ENCODE data around the gene RSPH6A.

RSPH6A gene

DNA sequence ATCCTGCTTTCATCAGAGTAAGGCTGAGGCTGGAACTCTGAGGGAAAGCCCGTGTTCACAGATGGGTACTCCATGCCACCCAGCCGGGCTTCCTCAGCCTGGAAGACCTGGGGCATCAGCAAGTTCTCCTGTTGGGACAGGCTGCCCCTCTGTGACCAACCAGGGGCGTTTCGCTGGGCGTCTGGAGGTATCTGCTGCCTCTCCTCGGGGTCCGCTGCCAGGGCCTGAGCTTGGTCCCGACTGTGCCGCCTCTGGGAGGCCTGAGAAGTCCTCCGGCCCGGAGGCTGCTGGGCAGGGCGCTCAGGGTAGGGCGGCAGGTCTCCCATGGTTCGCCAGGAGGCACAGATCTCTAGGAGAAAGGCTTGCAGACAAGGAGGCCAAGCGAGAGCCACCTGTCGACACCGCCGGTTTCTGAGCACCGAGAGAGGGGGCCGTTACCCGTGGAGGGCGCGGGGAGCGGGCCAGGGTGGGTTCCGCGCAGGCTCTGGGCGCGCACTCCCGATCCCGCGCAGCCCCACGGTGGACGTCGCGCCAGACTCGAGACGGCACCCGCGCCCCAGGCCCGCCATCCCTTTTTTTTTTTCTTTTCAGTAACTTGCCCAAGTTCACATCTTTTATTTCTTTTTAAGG lies at the start of gene RSPH6A:
Gene RSPH6A (minus strand): TSS at position 458 of the 630 bp plus-strand sequence. CDS start 132 bp downstream, at position 326.
- no peaks in the 10 kb centered on the region for H4K20me1 ChIP-seq (ENCODE audit: insufficient read depth, low read length, poor library complexity, severe bottlenecking)
- H3K36me3 ChIP-seq (ENCODE audit: insufficient read depth, low read length): peaks cover under 1% of the 10 kb centered on the region; the same call in 1 of the 2 replicates
- no peaks in the 10 kb centered on the region for H3K27me3 ChIP-seq (ENCODE audit: insufficient read depth, low read length, poor library complexity, severe bottlenecking)
- no peak for TF ChIP-seq EZH2phosphoT487 (IDR thresholded peaks at IDR 0.05; ENCODE audit: borderline replicate concordance)
- TF ChIP-seq, protein P1, sequence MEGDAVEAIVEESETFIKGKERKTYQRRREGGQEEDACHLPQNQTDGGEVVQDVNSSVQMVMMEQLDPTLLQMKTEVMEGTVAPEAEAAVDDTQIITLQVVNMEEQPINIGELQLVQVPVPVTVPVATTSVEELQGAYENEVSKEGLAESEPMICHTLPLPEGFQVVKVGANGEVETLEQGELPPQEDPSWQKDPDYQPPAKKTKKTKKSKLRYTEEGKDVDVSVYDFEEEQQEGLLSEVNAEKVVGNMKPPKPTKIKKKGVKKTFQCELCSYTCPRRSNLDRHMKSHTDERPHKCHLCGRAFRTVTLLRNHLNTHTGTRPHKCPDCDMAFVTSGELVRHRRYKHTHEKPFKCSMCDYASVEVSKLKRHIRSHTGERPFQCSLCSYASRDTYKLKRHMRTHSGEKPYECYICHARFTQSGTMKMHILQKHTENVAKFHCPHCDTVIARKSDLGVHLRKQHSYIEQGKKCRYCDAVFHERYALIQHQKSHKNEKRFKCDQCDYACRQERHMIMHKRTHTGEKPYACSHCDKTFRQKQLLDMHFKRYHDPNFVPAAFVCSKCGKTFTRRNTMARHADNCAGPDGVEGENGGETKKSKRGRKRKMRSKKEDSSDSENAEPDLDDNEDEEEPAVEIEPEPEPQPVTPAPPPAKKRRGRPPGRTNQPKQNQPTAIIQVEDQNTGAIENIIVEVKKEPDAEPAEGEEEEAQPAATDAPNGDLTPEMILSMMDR (conservative IDR thresholded peaks at IDR 0.05; ENCODE audit: low read length): no peak
- no peak within 1 kb of the TSS for H3K9ac ChIP-seq (ENCODE audit: low read depth, low read length, poor library complexity, severe bottlenecking)
- H3K9me2 ChIP-seq (replicated peaks; ENCODE audit: low read depth, low read length): no peaks in the 10 kb centered on the region
- H3K9me3 ChIP-seq (ENCODE audit: insufficient read depth, low read depth, low read length): no peaks in the 10 kb centered on the region
- H3F3A ChIP-seq (ENCODE audit: low read depth): no peaks in the 10 kb centered on the region
- H3K4me3 ChIP-seq (ENCODE audit: low read length, poor library complexity, severe bottlenecking): no peak within 1 kb of the TSS
- H3K4me2 ChIP-seq (ENCODE audit: low read depth, low read length, poor library complexity, severe bottlenecking): no peak within 1 kb of the TSS
- H2AFZ ChIP-seq (ENCODE audit: low read length): no peak within 1 kb of the TSS
- peaks cover 5% of the 10 kb centered on the region for H3K4me1 ChIP-seq (ENCODE audit: insufficient read depth, low read length, poor library complexity, severe bottlenecking)
- no peaks in the 10 kb centered on the region for H3K79me2 ChIP-seq (ENCODE audit: insufficient read depth, low read length)

DNA sequence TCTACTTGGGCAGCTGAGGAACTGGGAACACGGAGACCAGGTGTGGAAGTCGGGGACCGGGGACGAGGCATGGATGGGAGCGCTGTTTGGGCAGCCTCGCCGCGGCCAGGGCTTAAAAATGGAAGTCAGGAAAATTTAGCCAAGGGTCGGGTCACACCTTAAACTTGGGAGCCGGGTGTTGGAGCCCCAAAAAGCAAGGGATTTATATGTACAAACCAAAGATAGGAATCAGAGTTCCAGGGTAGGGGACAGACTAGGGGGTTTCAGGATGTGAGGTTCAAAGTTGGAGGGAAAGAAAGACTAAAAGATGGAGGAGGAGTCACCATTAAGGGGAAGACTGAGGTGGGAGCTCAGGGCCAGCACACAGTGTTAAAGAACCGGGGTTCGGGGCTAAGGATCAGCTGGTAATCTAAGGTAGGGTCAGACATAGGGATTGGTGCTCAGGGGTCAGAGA lies 49.5 kb upstream of the RSPH6A start:
- Histone ChIP-seq H3K27me3 (ENCODE audit: insufficient read depth, low read length, poor library complexity, severe bottlenecking) (no peaks in the 10 kb centered on the region), H4K20me1 (ENCODE audit: insufficient read depth, low read length, poor library complexity, severe bottlenecking) (peaks cover 13% of the 10 kb centered on the region), H3K4me1 (ENCODE audit: insufficient read depth, low read length, poor library complexity, severe bottlenecking) (peaks cover 9% of the 10 kb centered on the region), H3K4me2 (ENCODE audit: low read depth, low read length, poor library complexity, severe bottlenecking) (no peak overlapping the region), H3K36me3 (ENCODE audit: insufficient read depth, low read length) (peaks cover 1% of the 10 kb centered on the region; the same call in 1 of the 2 replicates), H3K9me2 (replicated peaks; ENCODE audit: low read depth, low read length) (no peaks in the 10 kb centered on the region), H3K9me3 (ENCODE audit: insufficient read depth, low read depth, low read length) (no peaks in the 10 kb centered on the region), H2AFZ (ENCODE audit: low read length) (no peak overlapping the region), H3K4me3 (ENCODE audit: low read length, poor library complexity, severe bottlenecking) (no peak overlapping the region), H3K79me2 (ENCODE audit: insufficient read depth, low read length) (peaks cover 29% of the 10 kb centered on the region), H3F3A (ENCODE audit: low read depth) (no peaks in the 10 kb centered on the region), H3K9ac (ENCODE audit: low read depth, low read length, poor library complexity, severe bottlenecking) (no peak overlapping the region)
- TF ChIP-seq EZH2phosphoT487 (IDR thresholded peaks at IDR 0.05; ENCODE audit: borderline replicate concordance): no peak
- TF ChIP-seq, protein P1 (conservative IDR thresholded peaks at IDR 0.05; ENCODE audit: low read length): no peak

DNA sequence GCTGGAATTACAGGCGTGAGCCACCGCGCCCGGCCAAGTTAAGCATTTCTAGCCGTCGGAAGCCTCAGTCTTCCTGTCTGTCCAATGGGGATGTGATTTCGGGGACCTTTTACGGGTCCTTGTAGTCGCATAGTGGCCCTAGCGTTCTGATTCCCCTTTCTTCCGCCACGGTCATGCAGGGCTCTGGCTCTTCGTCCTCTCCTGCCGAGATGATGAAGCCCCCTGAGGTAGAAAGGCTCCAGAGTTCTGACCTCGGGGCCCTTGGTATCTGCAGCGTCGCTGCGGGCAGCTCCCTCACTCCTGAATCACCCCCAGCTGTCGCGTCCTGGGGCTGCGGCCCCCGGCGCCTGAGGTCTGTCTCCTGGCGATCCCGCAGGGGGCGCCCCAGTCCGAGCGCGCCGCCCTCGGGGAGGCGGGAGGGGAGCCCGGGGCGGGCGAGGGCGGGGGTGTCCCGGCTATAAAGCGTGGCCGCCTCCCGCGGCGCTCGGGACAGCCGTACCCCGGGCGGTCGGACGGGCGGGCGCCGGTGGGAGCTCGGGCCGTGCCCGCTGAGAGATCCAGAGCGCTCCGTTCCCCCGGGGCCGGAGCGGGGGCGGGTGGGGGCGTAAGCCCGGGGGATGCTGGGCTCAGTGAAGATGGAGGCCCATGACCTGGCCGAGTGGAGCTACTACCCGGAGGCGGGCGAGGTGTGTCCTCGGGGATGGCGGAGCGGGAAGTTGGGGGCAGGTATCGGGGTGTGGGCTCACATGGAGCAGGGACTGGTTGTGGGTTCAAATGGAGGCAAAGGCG lies 48.9 kb upstream of the RSPH6A start, which contains the start of gene FOXA3:
Gene FOXA3 (plus strand): TSS at position 487 of the 789 bp plus-strand sequence. CDS start 131 bp downstream, at position 618.
- peak within 1 kb of the TSS; percentile 48 for H3K4me2 ChIP-seq (ENCODE audit: low read depth, low read length, poor library complexity, severe bottlenecking)
- H3K4me1 ChIP-seq (ENCODE audit: insufficient read depth, low read length, poor library complexity, severe bottlenecking): peaks cover 9% of the 10 kb centered on the region
- H3K36me3 ChIP-seq (ENCODE audit: insufficient read depth, low read length): peaks cover 4% of the 10 kb centered on the region; the same call in 1 of the 2 replicates
- H3K79me2 ChIP-seq (ENCODE audit: insufficient read depth, low read length): peaks cover 34% of the 10 kb centered on the region
- H3K27me3 ChIP-seq (ENCODE audit: insufficient read depth, low read length, poor library complexity, severe bottlenecking): no peaks in the 10 kb centered on the region
- no peaks in the 10 kb centered on the region for H3F3A ChIP-seq (ENCODE audit: low read depth)
- H2AFZ ChIP-seq (ENCODE audit: low read length): peak within 1 kb of the TSS; percentile 76
- H3K9ac ChIP-seq (ENCODE audit: low read depth, low read length, poor library complexity, severe bottlenecking): no peak within 1 kb of the TSS
- peak within 1 kb of the TSS; percentile 55 for H3K4me3 ChIP-seq (ENCODE audit: low read length, poor library complexity, severe bottlenecking)
- H3K9me3 ChIP-seq (ENCODE audit: insufficient read depth, low read depth, low read length): no peaks in the 10 kb centered on the region
- TF ChIP-seq, protein P1 (conservative IDR thresholded peaks at IDR 0.05; ENCODE audit: low read length): peak; percentile 23; the same call in 1 of the 2 replicates
- TF ChIP-seq EZH2phosphoT487 (IDR thresholded peaks at IDR 0.05; ENCODE audit: borderline replicate concordance): no peak
- H4K20me1 ChIP-seq (ENCODE audit: insufficient read depth, low read length, poor library complexity, severe bottlenecking): peaks cover 13% of the 10 kb centered on the region
- H3K9me2 ChIP-seq (replicated peaks; ENCODE audit: low read depth, low read length): no peaks in the 10 kb centered on the region

All from Loucy (cell line).